ENCODE results near the gene NT5C1B. TPM values are rescaled to one million over a fixed set of nuclear protein-coding genes. Genes with fewer than 3 reads are reported as not detected.
"Not testable (repeated sequence)": the region's sequence is repeated elsewhere in the genome, so short reads cannot be mapped to it uniquely, and the experiment has no call there.

The NT5C1B gene
- not detected for total RNA-seq

DNA sequence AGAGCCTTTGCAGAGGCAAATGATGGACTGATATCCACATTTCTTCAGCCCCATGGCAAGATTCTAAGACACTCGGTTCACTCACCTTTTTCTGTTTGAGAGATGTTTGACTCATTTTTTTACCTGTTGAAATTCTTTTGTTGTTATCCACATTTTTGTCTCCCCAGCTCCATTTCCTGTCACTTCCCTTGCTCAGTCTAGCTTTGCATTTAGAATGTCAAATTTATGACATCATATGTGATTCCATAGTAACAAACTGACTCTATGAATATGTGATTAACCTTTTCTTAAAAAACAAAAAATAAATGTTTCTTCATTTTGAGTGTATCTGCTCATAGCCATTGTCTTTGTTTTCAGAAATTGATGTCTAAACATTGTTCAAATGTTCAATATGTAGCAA lies at the start of gene NT5C1B:
Gene NT5C1B, minus strand, starts transcription at position 216 of the 400 bp plus-strand sequence. Its CDS starts 101 bp downstream, at position 115.
- ATAC-seq (ENCODE audit: low read depth) (no peak), DNase-seq (no peak)
- Mint-ChIP-seq H3K4me3 (no peak within 1 kb of the TSS), H3K9me3 (peaks cover 24% of the 10 kb centered on the region), H3K27me3 (no peaks in the 10 kb centered on the region), H3K27ac (no peak within 1 kb of the TSS), H3K36me3 (peaks cover 19% of the 10 kb centered on the region), H3K4me1 (peaks cover 5% of the 10 kb centered on the region)
- POLR2A ChIA-PET, result no interaction called here

DNA sequence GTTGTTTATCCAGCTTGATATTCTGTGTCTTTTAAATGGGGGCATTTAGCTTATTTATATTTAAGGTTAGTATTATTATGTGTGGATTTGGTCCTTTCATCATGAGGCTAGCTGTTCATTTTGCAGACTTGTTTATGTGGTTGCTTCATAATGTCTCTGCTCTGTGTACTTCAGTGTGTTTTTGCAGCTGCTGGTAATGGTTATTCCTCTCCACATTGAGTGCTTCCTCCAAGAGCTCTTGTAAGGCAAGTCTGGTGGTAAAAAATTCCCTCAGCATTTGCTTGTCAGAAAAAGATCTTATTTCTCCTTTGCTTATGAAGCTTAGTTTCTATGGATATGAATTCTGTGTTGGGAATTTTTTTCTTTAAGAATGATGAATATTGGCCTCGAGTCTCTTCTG lies 47.8 kb upstream of the NT5C1B start:
- Mint-ChIP-seq H3K27ac (no peak overlapping the region), H3K9me3 (peaks cover 30% of the 10 kb centered on the region), H3K4me3 (no peak overlapping the region), H3K27me3 (no peaks in the 10 kb centered on the region), H3K4me1 (no peaks in the 10 kb centered on the region), H3K36me3 (peaks cover 9% of the 10 kb centered on the region)
- DNase-seq (no peak), ATAC-seq (ENCODE audit: low read depth) (no peak)
- POLR2A ChIA-PET, result no interaction called here

DNA sequence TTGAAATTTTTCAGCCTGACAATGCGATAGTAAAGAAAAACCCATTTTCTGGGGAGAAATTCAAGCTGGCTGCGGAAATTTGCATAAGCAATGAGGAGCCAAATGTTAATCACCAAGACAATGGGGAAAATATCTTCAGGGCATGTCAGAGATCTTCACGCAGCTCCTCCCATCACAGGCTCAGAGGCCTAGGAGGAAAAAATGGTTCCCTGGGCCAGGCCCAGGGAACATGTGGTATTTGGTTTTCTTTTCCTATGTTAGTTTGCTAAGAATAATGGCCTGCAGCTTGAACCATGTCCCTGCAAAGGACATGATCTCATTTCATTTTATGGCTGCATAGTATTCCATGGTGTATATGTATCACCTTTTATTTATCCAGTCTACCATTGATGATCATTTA lies 43.3 kb upstream of the NT5C1B start:
- H3K27ac Mint-ChIP-seq; H3K4me3 Mint-ChIP-seq; ATAC-seq (ENCODE audit: low read depth); DNase-seq; POLR2A ChIA-PET; H3K4me1 Mint-ChIP-seq; H3K27me3 Mint-ChIP-seq: not testable (repeated sequence)
- H3K36me3 Mint-ChIP-seq, result peaks cover 12% of the 10 kb centered on the region
- H3K9me3 Mint-ChIP-seq, result peaks cover 40% of the 10 kb centered on the region

DNA sequence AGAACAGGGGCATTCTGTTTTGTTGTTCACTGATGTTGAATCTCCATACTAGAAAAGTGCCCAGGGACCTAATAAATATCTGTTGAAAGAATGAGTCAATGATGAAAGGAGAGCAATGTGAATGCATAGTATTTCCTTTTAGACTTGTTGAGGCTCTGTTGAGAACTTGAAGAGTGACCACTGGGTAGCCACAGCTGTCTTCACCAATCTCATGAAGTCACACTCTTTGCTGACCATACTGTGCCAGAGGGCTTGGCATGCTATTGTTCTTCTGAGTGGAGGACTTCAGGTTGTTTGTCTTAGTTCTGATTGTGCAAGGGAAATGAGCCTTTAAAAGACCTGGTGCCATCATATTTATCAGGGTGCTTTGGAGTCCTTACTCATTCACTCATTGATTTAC lies 41.6 kb upstream of the NT5C1B start:
- Mint-ChIP-seq H3K4me3 (no peak overlapping the region), H3K36me3 (peaks cover 7% of the 10 kb centered on the region), H3K4me1 (peaks cover 2% of the 10 kb centered on the region), H3K9me3 (peaks cover 30% of the 10 kb centered on the region), H3K27me3 (no peaks in the 10 kb centered on the region), H3K27ac (no peak overlapping the region)
- ATAC-seq (ENCODE audit: low read depth) (no peak), DNase-seq (no peak)
- POLR2A ChIA-PET, result no interaction called here

DNA sequence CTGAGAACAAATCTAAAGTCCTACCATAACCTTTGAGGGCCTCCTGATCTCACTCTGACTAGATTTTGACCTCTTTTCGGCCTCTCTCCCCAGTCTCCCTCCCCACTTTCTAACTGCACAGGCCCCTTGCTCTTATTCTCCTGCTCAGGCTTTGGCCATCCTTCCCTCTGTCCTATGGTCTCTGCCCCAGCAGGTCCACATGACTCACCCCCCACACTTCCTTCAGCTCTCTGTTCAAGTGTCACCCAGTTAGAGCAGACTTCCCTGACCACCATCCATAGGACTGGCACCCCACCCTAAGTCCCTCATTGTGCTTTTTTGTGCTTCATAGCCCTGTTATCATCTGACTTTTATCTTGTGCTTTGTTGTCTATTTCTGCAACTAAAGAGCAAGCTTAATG lies 41.2 kb upstream of the NT5C1B start:
- POLR2A ChIA-PET, result no interaction called here
- H3K9me3 Mint-ChIP-seq, result peaks cover 30% of the 10 kb centered on the region
- H3K27ac Mint-ChIP-seq, result no peak overlapping the region
- H3K27me3 Mint-ChIP-seq, result no peaks in the 10 kb centered on the region
- DNase-seq (no peak), ATAC-seq (ENCODE audit: low read depth) (no peak)
- H3K36me3 Mint-ChIP-seq, result peaks cover 7% of the 10 kb centered on the region
- no peak overlapping the region for H3K4me3 Mint-ChIP-seq
- peaks cover 2% of the 10 kb centered on the region for H3K4me1 Mint-ChIP-seq

DNA sequence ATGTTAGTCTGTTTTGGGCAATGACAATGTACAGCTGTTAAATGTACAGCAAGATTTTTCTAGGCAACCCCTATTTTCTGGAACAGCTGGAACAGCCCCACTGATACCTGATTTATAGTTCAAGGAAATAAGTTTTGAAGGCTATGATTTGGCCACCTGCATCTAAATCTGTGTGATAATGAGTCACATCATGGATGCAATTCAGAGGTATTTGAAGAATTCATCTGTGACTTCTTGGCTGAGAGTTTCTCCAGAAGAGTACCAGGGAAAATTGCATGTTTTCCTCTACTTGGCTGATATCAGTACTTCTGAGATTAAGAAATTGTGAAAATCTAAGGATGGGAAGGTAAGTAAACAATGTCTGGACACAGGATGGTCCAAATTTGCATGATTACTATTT lies 40.7 kb upstream of the NT5C1B start:
- H3K27me3 Mint-ChIP-seq, result no peaks in the 10 kb centered on the region
- no peak overlapping the region for H3K4me3 Mint-ChIP-seq
- peaks cover 2% of the 10 kb centered on the region for H3K4me1 Mint-ChIP-seq
- POLR2A ChIA-PET, result no interaction called here
- H3K9me3 Mint-ChIP-seq, result peaks cover 29% of the 10 kb centered on the region
- ATAC-seq (ENCODE audit: low read depth), result no peak
- DNase-seq, result no peak
- H3K36me3 Mint-ChIP-seq, result peaks cover 7% of the 10 kb centered on the region
- no peak overlapping the region for H3K27ac Mint-ChIP-seq

DNA sequence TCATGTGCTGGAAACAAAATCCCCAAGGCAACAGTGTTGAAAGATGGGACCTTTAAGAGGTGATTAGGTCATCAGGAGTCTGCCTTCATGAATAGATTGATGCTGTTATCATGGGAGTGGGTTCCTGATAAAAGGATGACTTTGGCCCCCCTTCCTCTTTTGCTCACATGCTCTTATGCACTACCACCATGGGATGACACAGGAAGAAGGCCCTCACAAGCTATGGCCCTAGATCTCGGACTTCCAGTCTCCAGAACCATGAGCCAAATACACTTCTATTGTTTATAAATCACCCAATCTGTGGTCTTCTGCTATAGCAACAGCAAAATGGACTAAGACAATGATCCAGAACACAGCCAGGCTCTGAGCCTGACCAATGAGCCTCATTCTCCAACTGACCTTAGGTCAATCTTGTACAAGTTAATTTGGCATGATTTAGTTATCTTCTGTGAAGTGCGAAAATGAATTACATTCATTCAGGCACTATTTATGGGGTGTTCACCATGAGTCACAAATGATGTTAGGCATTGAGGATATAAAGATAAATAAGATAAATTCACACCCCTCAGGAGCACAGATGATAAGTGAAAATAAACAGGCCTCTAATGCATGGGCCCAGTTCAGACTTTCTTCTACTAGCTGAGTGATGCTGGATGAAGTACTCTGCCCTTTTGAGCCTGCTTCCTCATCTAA lies 37.7 kb upstream of the NT5C1B start:
- Mint-ChIP-seq H3K36me3 (peaks cover 4% of the 10 kb centered on the region), H3K27ac (no peak overlapping the region), H3K4me3 (no peak overlapping the region), H3K27me3 (no peaks in the 10 kb centered on the region), H3K4me1 (peaks cover 2% of the 10 kb centered on the region), H3K9me3 (peaks cover 18% of the 10 kb centered on the region)
- no peak for DNase-seq
- ATAC-seq (ENCODE audit: low read depth), result no peak
- POLR2A ChIA-PET, result no interaction called here

DNA sequence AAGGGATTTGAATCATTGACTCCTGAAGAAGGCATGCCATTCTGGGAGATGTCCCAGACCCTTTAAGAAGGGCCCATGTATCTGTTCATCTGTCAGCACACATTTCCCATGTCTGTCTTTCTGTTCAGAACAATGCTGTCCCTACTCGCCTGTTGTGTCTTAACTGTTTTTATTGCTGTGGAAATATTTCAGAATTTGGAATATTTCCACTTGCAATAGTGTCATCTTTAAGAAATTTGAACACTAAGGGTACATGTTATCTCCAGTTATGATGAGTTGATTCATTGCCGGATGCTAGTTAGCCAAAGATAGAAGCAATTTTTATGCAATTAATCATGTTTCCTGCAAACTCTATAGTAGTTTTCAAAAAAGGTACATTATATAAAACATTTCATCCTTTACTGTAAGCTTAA lies 36.9 kb upstream of the NT5C1B start:
- DNase-seq, result no peak
- no peak overlapping the region for H3K4me3 Mint-ChIP-seq
- no peak overlapping the region for H3K27ac Mint-ChIP-seq
- peaks cover 3% of the 10 kb centered on the region for H3K36me3 Mint-ChIP-seq
- peaks cover 2% of the 10 kb centered on the region for H3K4me1 Mint-ChIP-seq
- POLR2A ChIA-PET, result no interaction called here
- ATAC-seq (ENCODE audit: low read depth), result no peak
- peaks cover 13% of the 10 kb centered on the region for H3K9me3 Mint-ChIP-seq
- no peaks in the 10 kb centered on the region for H3K27me3 Mint-ChIP-seq

DNA sequence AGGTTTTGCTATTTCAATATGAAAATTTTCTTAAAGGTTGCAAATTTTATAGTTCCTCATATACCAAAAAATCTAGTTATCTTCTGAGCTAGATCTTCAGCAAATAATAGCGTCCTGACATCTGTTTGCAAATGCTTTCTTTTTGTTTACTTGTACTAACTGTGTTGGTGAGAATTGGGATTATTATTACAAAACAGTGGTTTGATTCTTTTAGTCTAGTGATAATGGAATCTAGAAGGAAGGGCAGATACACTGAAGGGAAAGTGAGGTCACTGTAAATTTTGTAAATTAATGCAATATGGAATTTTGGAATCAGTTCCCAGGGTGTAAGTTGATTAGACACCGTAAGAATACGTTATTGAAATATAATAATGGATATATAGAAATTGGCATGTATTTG lies 36.2 kb upstream of the NT5C1B start:
- POLR2A ChIA-PET, result interaction anchor here (1.4 kb wide), 1 partner anchor 65 kb away, joined by 5 read pairs; the partner anchor contains the start of gene RDH14
- ATAC-seq (ENCODE audit: low read depth), result no peak
- no peak overlapping the region for H3K27ac Mint-ChIP-seq

DNA sequence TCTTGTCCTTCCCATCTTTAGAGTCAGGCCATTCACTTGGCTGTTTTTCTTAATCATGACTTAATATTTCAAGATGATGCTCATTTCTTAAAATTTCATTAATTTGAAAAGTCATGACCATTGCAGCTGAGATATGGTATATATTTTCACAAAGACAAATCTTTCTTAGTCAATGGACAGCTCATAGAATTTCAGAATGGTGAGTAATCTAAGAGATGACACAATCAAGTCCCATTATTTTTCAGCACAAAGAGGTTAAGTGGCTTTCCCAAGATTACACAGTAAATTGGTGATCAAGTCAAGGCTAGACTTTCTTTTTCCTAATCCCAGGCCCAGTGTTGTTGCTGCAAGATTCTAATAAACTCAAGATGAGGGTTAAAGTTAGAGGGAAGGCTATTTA lies 34.4 kb upstream of the NT5C1B start:
- peaks cover 4% of the 10 kb centered on the region for H3K9me3 Mint-ChIP-seq
- no peaks in the 10 kb centered on the region for H3K27me3 Mint-ChIP-seq
- POLR2A ChIA-PET, result no interaction called here
- H3K27ac Mint-ChIP-seq, result no peak overlapping the region
- H3K36me3 Mint-ChIP-seq, result peaks cover 1% of the 10 kb centered on the region
- ATAC-seq (ENCODE audit: low read depth) (no peak), DNase-seq (no peak)
- no peak overlapping the region for H3K4me3 Mint-ChIP-seq
- no peaks in the 10 kb centered on the region for H3K4me1 Mint-ChIP-seq

More for the DNA sequence above, 36.2 kb upstream of the NT5C1B start:
- Mint-ChIP-seq H3K4me1 (peaks cover under 1% of the 10 kb centered on the region), H3K9me3 (peaks cover 8% of the 10 kb centered on the region), H3K27me3 (no peaks in the 10 kb centered on the region), H3K4me3 (no peak overlapping the region), H3K36me3 (peaks cover 3% of the 10 kb centered on the region)
- DNase-seq, result no peak

DNA sequence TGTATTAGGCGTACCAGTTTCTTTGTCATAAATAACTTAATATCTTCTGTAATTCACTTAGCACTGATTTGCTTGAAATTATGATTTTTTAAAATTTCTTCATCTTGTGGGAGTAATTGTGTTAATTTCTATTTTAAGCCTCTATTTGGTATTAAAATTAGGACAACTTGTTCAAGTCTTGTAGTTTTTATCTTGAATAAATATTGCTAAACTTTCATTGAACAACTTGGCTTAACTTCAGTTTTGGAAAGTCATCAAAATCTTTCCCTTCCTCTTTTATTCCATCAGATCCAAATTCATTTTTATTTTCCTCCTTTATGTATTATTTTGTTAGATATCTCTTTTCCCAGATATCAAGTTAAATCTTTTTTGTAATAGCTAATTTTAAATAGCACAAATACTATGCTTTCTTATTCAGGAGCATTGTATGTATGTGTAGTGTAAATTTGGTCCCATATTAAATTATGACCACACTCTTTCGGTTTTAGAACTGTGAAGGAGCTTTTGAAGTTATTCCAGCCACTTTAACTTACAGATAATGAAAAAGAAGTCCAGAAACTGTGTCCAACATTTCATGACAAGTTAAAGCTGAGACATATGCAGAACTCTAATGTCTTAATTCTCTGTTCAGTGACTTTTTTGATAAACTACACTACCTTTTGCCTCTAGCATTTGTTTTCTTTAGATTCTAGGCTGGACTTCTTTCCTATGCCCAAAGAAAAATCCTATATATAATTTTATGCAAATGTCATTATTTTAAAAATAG lies 31.7 kb upstream of the NT5C1B start:
- Mint-ChIP-seq H3K27ac (no peak overlapping the region), H3K9me3 (peaks cover 2% of the 10 kb centered on the region), H3K4me1 (no peaks in the 10 kb centered on the region), H3K27me3 (no peaks in the 10 kb centered on the region), H3K36me3 (no peaks in the 10 kb centered on the region), H3K4me3 (no peak overlapping the region)
- POLR2A ChIA-PET, result no interaction called here
- ATAC-seq (ENCODE audit: low read depth) (no peak), DNase-seq (no peak)

DNA sequence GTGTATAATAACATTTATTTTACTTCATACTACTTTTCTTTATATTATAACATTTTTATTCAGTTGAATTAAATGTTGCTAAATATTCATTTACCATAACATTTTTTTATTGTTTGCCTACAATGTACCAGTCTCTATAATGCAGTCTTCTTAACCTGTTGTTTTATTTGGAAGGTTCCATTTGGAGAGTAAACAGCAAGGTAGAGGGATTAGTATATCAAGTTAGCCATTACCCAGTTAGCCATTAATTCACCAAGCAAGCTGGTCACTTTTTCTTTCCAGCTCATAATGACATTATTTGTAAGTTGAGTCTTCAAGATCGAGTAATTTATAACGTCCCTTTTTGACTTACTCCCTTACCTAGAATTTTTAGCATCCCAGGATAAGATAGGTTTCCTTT lies 29.7 kb upstream of the NT5C1B start:
- H3K9me3 Mint-ChIP-seq, result peaks cover 2% of the 10 kb centered on the region
- H3K27me3 Mint-ChIP-seq, result no peaks in the 10 kb centered on the region
- no peaks in the 10 kb centered on the region for H3K36me3 Mint-ChIP-seq
- DNase-seq (no peak), ATAC-seq (ENCODE audit: low read depth) (no peak)
- H3K4me1 Mint-ChIP-seq, result no peaks in the 10 kb centered on the region
- POLR2A ChIA-PET, result no interaction called here
- no peak overlapping the region for H3K4me3 Mint-ChIP-seq
- H3K27ac Mint-ChIP-seq, result no peak overlapping the region

DNA sequence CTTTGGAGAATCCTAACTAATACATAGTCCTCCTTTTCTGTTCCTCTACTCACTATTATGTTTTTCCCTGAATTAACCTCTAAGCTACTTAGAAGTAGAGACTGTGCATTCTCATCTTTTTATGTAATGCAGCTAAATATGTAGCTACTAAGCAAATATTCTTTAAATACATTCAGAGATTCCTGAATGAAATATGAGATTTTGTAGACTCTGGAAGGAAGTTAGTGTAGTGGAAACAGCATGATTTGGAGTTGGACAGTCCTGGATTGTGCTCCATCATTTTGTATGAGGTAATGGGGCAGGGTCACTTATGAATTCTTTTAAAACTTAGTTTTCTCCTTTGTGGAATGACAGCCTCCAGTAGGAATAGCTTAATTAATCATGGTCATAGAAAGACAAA lies 24.7 kb upstream of the NT5C1B start:
- peaks cover 3% of the 10 kb centered on the region for H3K9me3 Mint-ChIP-seq
- POLR2A ChIA-PET, result no interaction called here
- H3K36me3 Mint-ChIP-seq, result no peaks in the 10 kb centered on the region
- no peaks in the 10 kb centered on the region for H3K27me3 Mint-ChIP-seq
- H3K27ac Mint-ChIP-seq, result no peak overlapping the region
- no peak overlapping the region for H3K4me3 Mint-ChIP-seq
- ATAC-seq (ENCODE audit: low read depth) (no peak), DNase-seq (no peak)
- peaks cover 3% of the 10 kb centered on the region for H3K4me1 Mint-ChIP-seq

DNA sequence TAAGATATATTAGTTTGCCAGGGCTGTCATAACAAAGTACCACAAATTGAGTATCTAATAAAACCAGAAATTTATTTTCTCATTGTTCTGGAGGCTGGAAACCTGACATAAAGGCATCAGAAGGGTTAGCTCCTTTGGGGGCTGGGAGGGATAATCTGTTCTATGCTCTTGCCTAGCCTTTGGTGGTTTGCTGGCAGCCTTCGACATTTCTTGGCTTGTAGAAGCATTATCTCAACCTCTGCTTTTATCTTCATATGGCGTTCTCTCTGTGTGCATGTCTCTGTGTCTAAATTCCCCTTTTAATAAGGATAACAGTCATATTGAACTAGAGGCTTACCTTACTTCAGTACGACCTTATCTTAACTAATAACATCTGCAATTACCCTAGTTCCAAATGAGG lies 22.8 kb upstream of the NT5C1B start:
- Mint-ChIP-seq H3K27me3 (no peaks in the 10 kb centered on the region), H3K36me3 (peaks cover 2% of the 10 kb centered on the region), H3K4me3 (no peak overlapping the region), H3K4me1 (peaks cover 5% of the 10 kb centered on the region), H3K9me3 (peaks cover 3% of the 10 kb centered on the region), H3K27ac (no peak overlapping the region)
- DNase-seq, result no peak
- no peak for ATAC-seq (ENCODE audit: low read depth)
- POLR2A ChIA-PET, result interaction anchor here (1.4 kb wide), 1 partner anchor 52 kb away, joined by 4 read pairs; the partner anchor contains the start of gene RDH14

Measured in activated naive CD8-positive, alpha-beta T cell treated with anti-CD3 and anti-CD28 coated beads, Interleukin-2, amount 10 ng/mL, durations not matched to agents 7 days and 5 days (primary cell).